ENCODE results near the gene EGFL6.
A peak's percentile ranks its signal among the peaks of the same experiment; 100 is the strongest.

DNA sequence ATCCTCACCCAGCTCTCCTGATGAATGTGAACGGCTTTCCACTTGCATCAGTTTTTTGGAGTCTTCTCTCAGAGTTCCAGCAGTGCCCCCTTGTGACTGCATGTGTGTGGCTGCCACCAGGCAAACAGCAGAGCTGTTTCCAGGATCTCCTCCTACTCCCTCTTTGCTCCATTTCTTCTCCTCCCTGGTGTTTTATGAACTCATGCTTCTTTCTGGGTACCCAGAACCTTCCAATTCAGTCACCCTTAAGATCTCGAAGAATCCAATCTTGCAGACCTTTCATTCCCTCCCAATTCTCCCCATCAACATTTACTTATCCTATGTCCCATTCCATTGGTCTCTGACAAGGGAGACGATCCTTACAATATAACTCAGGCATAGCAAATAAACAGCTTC lies 76.8 kb downstream of the EGFL6 start:
- TF ChIP-seq, protein P1, sequence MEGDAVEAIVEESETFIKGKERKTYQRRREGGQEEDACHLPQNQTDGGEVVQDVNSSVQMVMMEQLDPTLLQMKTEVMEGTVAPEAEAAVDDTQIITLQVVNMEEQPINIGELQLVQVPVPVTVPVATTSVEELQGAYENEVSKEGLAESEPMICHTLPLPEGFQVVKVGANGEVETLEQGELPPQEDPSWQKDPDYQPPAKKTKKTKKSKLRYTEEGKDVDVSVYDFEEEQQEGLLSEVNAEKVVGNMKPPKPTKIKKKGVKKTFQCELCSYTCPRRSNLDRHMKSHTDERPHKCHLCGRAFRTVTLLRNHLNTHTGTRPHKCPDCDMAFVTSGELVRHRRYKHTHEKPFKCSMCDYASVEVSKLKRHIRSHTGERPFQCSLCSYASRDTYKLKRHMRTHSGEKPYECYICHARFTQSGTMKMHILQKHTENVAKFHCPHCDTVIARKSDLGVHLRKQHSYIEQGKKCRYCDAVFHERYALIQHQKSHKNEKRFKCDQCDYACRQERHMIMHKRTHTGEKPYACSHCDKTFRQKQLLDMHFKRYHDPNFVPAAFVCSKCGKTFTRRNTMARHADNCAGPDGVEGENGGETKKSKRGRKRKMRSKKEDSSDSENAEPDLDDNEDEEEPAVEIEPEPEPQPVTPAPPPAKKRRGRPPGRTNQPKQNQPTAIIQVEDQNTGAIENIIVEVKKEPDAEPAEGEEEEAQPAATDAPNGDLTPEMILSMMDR (IDR thresholded peaks at IDR 0.05) = peak; percentile 68
- TF ChIP-seq, protein P2, sequence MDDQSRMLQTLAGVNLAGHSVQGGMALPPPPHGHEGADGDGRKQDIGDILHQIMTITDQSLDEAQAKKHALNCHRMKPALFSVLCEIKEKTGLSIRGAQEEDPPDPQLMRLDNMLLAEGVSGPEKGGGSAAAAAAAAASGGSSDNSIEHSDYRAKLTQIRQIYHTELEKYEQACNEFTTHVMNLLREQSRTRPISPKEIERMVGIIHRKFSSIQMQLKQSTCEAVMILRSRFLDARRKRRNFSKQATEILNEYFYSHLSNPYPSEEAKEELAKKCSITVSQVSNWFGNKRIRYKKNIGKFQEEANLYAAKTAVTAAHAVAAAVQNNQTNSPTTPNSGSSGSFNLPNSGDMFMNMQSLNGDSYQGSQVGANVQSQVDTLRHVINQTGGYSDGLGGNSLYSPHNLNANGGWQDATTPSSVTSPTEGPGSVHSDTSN (IDR thresholded peaks at IDR 0.05) = no peak
- peak; percentile 75 to 81 for TF ChIP-seq RAD21 (conservative IDR thresholded peaks at IDR 0.05 in 1 of 2, IDR thresholded peaks at IDR 0.05 in 1 of 2)
- TF ChIP-seq ESRRA (IDR thresholded peaks at IDR 0.05; ENCODE audit: borderline replicate concordance, low read length) = no peak
- TF ChIP-seq, protein P3, sequence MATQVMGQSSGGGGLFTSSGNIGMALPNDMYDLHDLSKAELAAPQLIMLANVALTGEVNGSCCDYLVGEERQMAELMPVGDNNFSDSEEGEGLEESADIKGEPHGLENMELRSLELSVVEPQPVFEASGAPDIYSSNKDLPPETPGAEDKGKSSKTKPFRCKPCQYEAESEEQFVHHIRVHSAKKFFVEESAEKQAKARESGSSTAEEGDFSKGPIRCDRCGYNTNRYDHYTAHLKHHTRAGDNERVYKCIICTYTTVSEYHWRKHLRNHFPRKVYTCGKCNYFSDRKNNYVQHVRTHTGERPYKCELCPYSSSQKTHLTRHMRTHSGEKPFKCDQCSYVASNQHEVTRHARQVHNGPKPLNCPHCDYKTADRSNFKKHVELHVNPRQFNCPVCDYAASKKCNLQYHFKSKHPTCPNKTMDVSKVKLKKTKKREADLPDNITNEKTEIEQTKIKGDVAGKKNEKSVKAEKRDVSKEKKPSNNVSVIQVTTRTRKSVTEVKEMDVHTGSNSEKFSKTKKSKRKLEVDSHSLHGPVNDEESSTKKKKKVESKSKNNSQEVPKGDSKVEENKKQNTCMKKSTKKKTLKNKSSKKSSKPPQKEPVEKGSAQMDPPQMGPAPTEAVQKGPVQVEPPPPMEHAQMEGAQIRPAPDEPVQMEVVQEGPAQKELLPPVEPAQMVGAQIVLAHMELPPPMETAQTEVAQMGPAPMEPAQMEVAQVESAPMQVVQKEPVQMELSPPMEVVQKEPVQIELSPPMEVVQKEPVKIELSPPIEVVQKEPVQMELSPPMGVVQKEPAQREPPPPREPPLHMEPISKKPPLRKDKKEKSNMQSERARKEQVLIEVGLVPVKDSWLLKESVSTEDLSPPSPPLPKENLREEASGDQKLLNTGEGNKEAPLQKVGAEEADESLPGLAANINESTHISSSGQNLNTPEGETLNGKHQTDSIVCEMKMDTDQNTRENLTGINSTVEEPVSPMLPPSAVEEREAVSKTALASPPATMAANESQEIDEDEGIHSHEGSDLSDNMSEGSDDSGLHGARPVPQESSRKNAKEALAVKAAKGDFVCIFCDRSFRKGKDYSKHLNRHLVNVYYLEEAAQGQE (IDR thresholded peaks at IDR 0.05) = no peak
- no peak for TF ChIP-seq MAZ (IDR thresholded peaks at IDR 0.05; ENCODE audit: borderline replicate concordance, low read depth, low read length)
- no peak for TF ChIP-seq CEBPB (IDR thresholded peaks at IDR 0.05)
- TF ChIP-seq, protein P4, sequence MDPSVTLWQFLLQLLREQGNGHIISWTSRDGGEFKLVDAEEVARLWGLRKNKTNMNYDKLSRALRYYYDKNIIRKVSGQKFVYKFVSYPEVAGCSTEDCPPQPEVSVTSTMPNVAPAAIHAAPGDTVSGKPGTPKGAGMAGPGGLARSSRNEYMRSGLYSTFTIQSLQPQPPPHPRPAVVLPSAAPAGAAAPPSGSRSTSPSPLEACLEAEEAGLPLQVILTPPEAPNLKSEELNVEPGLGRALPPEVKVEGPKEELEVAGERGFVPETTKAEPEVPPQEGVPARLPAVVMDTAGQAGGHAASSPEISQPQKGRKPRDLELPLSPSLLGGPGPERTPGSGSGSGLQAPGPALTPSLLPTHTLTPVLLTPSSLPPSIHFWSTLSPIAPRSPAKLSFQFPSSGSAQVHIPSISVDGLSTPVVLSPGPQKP (IDR thresholded peaks at IDR 0.05; ENCODE audit: low read depth, low read length) = no peak
- no peak for TF ChIP-seq POLR2AphosphoS2 (conservative IDR thresholded peaks at IDR 0.05; ENCODE audit: low read length)
- TF ChIP-seq SMC3 (IDR thresholded peaks at IDR 0.05) = peak; percentile 79
